ENCODE data around the gene PTPRN2. TPM values are rescaled to one million over a fixed set of nuclear protein-coding genes. Genes with fewer than 3 reads are reported as not detected.

Gene PTPRN2
- total and polyA plus RNA-seq, 8 donors: 12.2 to 49.2 (median 31.8) TPM

- DNase-seq (peak in 2 of 6 donors; percentile 25 to 45), ATAC-seq (no peak), FAIRE-seq (no peak)
- no peak overlapping the region for H3K27ac ChIP-seq
- no peak overlapping the region for H3K4me3 ChIP-seq
- 82 to 87% methylated on average over 19 of the region's 19 CpGs for WGBS, 2 donors
- TF ChIP-seq CTCF (IDR thresholded peaks at IDR 0.05): no peak
- no peaks in the 10 kb centered on the region for H3K36me3 ChIP-seq
- intact Hi-C loops (cut with DNase I): no loop called here
- no peaks in the 10 kb centered on the region for H3K27me3 ChIP-seq
- H3K4me1 ChIP-seq: no peaks in the 10 kb centered on the region
- no peaks in the 10 kb centered on the region for H3K9me3 ChIP-seq
Observed at GRCh38 chr7:157527686-157528085, 1059.9 kb downstream of the PTPRN2 start.

GRCh38 chr7:157526913-157527634 lies 1060.5 kb downstream of the PTPRN2 start:
- Histone ChIP-seq H3K4me3 (no peak overlapping the region), H3K9me3 (no peaks in the 10 kb centered on the region), H3K27ac (no peak overlapping the region), H3K27me3 (no peaks in the 10 kb centered on the region), H3K36me3 (no peaks in the 10 kb centered on the region), H3K4me1 (no peaks in the 10 kb centered on the region)
- FAIRE-seq (no peak), DNase-seq (peak in 1 of 6 donors; percentile 32), ATAC-seq (no peak)
- TF ChIP-seq CTCF (IDR thresholded peaks at IDR 0.05): no peak
- intact Hi-C loops (cut with DNase I): no loop called here
- WGBS, 2 donors: 73 to 74% methylated on average over 23 of the region's 23 CpGs

GRCh38 chr7:157526005-157526912 lies 1061.4 kb downstream of the PTPRN2 start:
- H3K9me3 ChIP-seq: no peaks in the 10 kb centered on the region
- no peak for TF ChIP-seq CTCF (IDR thresholded peaks at IDR 0.05)
- 60 to 61% methylated on average over 32 of the region's 32 CpGs for WGBS, 2 donors
- H3K4me3 ChIP-seq: no peak overlapping the region
- no peak for ATAC-seq
- no peaks in the 10 kb centered on the region for H3K27me3 ChIP-seq
- FAIRE-seq: no peak
- H3K4me1 ChIP-seq: no peaks in the 10 kb centered on the region
- intact Hi-C loops (cut with DNase I): no loop called here
- H3K36me3 ChIP-seq: no peaks in the 10 kb centered on the region
- DNase-seq: peak in 1 of 6 donors; percentile 39
- no peak overlapping the region for H3K27ac ChIP-seq

GRCh38 chr7:157525491-157525915 lies 1062.1 kb downstream of the PTPRN2 start:
- H3K36me3 ChIP-seq: no peaks in the 10 kb centered on the region
- ATAC-seq (no peak), DNase-seq (no peak), FAIRE-seq (no peak)
- no peak overlapping the region for H3K27ac ChIP-seq
- intact Hi-C loops (cut with DNase I): no loop called here
- H3K4me3 ChIP-seq: no peak overlapping the region
- TF ChIP-seq CTCF (IDR thresholded peaks at IDR 0.05): no peak
- H3K4me1 ChIP-seq: no peaks in the 10 kb centered on the region
- no peaks in the 10 kb centered on the region for H3K9me3 ChIP-seq
- WGBS, 2 donors: 77 to 82% methylated on average over 23 of the region's 23 CpGs
- no peaks in the 10 kb centered on the region for H3K27me3 ChIP-seq
